HepG2 (cell line): ENCODE data around the gene MLXIPL. TPM values are rescaled to one million over a fixed set of nuclear protein-coding genes. Genes with fewer than 3 reads are reported as not detected.

ENCODE experiments used
- CC2D1A ChIP-seq: sonication (generic); formaldehyde crosslinking; IDR thresholded peaks from 2 replicates; pipeline ENCODE4 v1.8.1; 2023; ENCODE audit warnings: mild to moderate bottlenecking, missing genetic modification reagents
- DMTF1 ChIP-seq: sonication (generic); formaldehyde crosslinking; IDR thresholded peaks from 2 replicates; pipeline ENCODE4 v1.4.0; 2020; ENCODE audit warnings: mild to moderate bottlenecking, missing genetic modification reagents
- IRF9 ChIP-seq: sonication (generic); formaldehyde crosslinking; IDR thresholded peaks from 2 replicates; pipeline ENCODE4 v1.8.0; 2022; ENCODE audit warnings: missing genetic modification reagents, mild to moderate bottlenecking, borderline replicate concordance
- KDM5A ChIP-seq: fragments of 200-600 bp; sonication (generic); IDR thresholded peaks from 2 replicates; pipeline ENCODE4 v1.7.0; 2018; ENCODE audit warnings: antibody characterized with exemption, mild to moderate bottlenecking, low read length, borderline replicate concordance
- MIER2 ChIP-seq: IDR thresholded peaks from 2 replicates; pipeline ENCODE4 v1.6.1; 2016; ENCODE audit warnings: missing biosample characterization, missing genetic modification reagents
- NCOR1 ChIP-seq: fragments of 200-600 bp; sonication (generic); IDR thresholded peaks from 2 replicates; pipeline ENCODE4 v1.7.0; 2017; ENCODE audit warnings: antibody characterized with exemption, low read length, borderline replicate concordance
- NR3C1 ChIP-seq: sonication (generic); formaldehyde crosslinking; IDR thresholded peaks from 2 replicates; pipeline ENCODE4 v1.4.0; 2020; ENCODE audit warnings: missing genetic modification reagents
- TEAD2 ChIP-seq: sonication (generic); formaldehyde crosslinking; IDR thresholded peaks from 2 replicates; pipeline ENCODE4 v1.9.0; 2021; ENCODE audit warnings: missing genetic modification reagents
- ZBED4 ChIP-seq: sonication (generic); formaldehyde crosslinking; IDR thresholded peaks from 2 replicates; pipeline ENCODE4 v1.4.0; 2020; ENCODE audit warnings: missing genetic modification reagents, borderline replicate concordance
- ZNF468 ChIP-seq: sonication (generic); formaldehyde crosslinking; IDR thresholded peaks from 2 replicates; pipeline ENCODE4 v1.8.0; 2022; ENCODE audit warnings: mild to moderate bottlenecking, moderate library complexity, missing genetic modification reagents
- polyA plus RNA-seq, 8 experiments: library from polyadenylated mRNA; depleted of rRNA in 3 of 8; stranded (reverse) in 7 of 8; unstranded in 1 of 8; fragments of >200 nt; fragmentation: Illumina TruSeq in 4 of 8; extraction: Trizol in 4 of 8; gene quantifications; 2 replicates each; pipeline versions ENCODE4 v1.2.1 to v1.2.3, GENCODE V29; 2011 to 2016; ENCODE audit warnings: low read depth in 4 of 8, missing spikeins in 1 of 8, mixed read lengths in 1 of 8; ENCODE audit not compliant: insufficient read depth in 1 of 8
- total RNA-seq, 5 experiments: library from RNA; depleted of rRNA; stranded (reverse); fragments of >200 nt; fragmentation: Illumina TruSeq; extraction: Trizol; gene quantifications; 2 replicates each; pipeline ENCODE4 v1.2.3, GENCODE V29; 2016; ENCODE audit warnings: low read depth in 1 of 5
- TF ChIP-seq, protein P1 (sequence below): sonication (generic); formaldehyde crosslinking; IDR thresholded peaks from 2 replicates; pipeline ENCODE4 v1.5.0; 2020; ENCODE audit warnings: mild to moderate bottlenecking, missing genetic modification reagents, borderline replicate concordance
- TF ChIP-seq, protein P2 (sequence below): sonication (generic); formaldehyde crosslinking; conservative IDR thresholded peaks from 2 replicates; pipeline ENCODE4 v1.4.0; 2020; ENCODE audit warnings: missing genetic modification reagents
- TF ChIP-seq, protein P3 (sequence below): sonication (generic); formaldehyde crosslinking; IDR thresholded peaks from 2 replicates; pipeline ENCODE4 v1.8.0; 2022; ENCODE audit warnings: mild to moderate bottlenecking, missing genetic modification reagents, borderline replicate concordance

The MLXIPL gene
- total and polyA plus RNA-seq, 2 of the 13 experiments (the other 11 are each of a cell fraction or from before 2014, with no cell fraction given): 51.6 to 60.1 TPM

DNA sequence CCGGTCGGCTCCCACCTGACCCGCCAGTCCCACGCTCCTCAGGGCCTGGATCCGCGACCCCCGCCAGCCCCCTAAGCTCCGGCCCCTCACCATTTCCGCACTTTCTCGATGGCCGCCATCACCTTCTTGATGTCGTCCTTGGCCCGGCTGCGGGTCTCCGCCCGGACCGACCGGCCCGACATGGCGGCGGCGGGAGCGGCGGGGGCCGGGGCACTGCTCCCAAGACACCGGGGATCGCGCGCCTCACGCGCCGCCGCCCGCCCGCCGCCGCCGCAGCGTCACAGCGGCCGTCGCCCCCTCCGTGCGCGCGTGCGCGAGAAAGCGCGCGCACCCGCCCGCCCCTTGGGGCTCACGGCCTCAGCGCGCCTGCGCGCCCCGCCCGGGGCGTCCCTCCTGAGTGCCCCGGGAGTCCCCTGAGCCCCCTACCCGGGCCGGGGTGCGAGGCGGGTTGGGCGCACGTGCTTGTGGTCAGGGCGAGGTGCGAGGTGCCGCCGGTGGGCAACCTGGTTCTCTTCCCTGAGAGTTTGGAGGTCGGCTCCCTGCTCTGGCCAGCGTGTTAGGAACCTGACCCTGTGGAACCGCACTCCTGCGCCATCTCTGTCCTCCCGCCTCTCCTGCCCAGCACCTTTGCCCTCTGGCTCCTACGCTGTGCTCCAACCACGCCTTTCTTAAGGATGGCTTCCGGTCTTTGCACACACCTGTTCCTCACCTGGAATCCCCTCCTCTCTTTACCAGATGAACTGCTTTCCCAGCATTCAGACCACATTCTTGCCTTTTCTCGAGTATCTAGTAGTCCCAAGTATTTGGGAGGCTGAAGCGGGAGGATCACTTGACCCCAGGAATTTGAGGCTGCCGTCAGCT lies 66.7 kb downstream of the MLXIPL start, which contains the start of gene BCL7B (continued):
- no peak for TF ChIP-seq ZBED4 (CRISPR knock-in tag)
- no peak for TF ChIP-seq NCOR1
- 0 out of 2 replicates have a peak, but pooled peaks have one; percentile 18 for TF ChIP-seq MIER2 (CRISPR knock-in tag)
- TF ChIP-seq, protein P1, sequence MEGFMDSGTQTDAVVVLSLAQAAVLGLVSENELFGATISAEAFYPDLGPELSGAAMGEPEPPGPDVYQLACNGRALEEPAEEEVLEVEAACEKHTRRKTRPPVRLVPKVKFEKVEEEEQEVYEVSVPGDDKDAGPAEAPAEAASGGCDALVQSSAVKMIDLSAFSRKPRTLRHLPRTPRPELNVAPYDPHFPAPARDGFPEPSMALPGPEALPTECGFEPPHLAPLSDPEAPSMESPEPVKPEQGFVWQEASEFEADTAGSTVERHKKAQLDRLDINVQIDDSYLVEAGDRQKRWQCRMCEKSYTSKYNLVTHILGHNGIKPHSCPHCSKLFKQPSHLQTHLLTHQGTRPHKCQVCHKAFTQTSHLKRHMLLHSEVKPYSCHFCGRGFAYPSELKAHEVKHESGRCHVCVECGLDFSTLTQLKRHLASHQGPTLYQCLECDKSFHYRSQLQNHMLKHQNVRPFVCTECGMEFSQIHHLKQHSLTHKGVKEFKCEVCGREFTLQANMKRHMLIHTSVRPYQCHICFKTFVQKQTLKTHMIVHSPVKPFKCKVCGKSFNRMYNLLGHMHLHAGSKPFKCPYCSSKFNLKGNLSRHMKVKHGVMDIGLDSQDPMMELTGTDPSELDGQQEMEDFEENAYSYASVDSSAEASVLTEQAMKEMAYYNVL (CRISPR knock-in tag): peak; percentile 79; the same call in 1 of the 2 replicates
- TF ChIP-seq ZNF468 (CRISPR knock-in tag): no peak
- no peak for TF ChIP-seq DMTF1 (CRISPR knock-in tag)
- TF ChIP-seq TEAD2: peak; percentile 96
- TF ChIP-seq KDM5A: peak; percentile 50; the same call in 1 of the 2 replicates
- 0 out of 2 replicates have a peak, but pooled peaks have one; percentile 84 for TF ChIP-seq CC2D1A (CRISPR knock-in tag)
- TF ChIP-seq, protein P2, sequence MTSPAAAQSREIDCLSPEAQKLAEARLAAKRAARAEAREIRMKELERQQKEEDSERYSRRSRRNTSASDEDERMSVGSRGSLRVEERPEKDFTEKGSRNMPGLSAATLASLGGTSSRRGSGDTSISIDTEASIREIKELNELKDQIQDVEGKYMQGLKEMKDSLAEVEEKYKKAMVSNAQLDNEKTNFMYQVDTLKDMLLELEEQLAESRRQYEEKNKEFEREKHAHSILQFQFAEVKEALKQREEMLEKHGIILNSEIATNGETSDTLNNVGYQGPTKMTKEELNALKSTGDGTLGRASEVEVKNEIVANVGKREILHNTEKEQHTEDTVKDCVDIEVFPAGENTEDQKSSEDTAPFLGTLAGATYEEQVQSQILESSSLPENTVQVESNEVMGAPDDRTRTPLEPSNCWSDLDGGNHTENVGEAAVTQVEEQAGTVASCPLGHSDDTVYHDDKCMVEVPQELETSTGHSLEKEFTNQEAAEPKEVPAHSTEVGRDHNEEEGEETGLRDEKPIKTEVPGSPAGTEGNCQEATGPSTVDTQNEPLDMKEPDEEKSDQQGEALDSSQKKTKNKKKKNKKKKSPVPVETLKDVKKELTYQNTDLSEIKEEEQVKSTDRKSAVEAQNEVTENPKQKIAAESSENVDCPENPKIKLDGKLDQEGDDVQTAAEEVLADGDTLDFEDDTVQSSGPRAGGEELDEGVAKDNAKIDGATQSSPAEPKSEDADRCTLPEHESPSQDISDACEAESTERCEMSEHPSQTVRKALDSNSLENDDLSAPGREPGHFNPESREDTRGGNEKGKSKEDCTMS (CRISPR knock-in tag): 0 out of 2 replicates have a peak, but pooled peaks have one; percentile 16
- peak; percentile 92; the same call in 1 of the 2 replicates for TF ChIP-seq IRF9 (CRISPR knock-in tag)
- no peak for TF ChIP-seq NR3C1 (CRISPR knock-in tag)
- TF ChIP-seq, protein P3, sequence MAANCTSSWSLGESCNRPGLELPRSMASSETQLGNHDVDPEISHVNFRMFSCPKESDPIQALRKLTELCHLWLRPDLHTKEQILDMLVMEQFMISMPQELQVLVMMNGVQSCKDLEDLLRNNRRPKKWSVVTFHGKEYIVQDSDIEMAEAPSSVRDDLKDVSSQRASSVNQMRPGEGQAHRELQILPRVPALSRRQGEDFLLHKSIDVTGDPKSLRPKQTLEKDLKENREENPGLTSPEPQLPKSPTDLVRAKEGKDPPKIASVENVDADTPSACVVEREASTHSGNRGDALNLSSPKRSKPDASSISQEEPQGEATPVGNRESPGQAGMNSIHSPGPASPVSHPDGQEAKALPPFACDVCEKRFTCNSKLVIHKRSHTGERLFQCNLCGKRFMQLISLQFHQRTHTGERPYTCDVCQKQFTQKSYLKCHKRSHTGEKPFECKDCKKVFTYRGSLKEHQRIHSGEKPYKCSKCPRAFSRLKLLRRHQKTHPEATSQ (CRISPR knock-in tag): no peak; the same call in 1 of the 2 replicates
